Measurements from ENCODE around the gene TPP2. TPM values are rescaled to one million over a fixed set of nuclear protein-coding genes. Genes with fewer than 3 reads are reported as not detected.

TPP2 gene
- total RNA-seq, 4 donors from 2014 or later = 77.3 to 229 (median 99.1) TPM

GRCh38 chr13:102667911-102668310 is 71.1 kb downstream of the TPP2 start:
- Histone ChIP-seq H3K4me1 (peaks cover 0 to 9% of the 10 kb centered on the region in 2 donors), H3K27ac (no peak overlapping the region), H3K9me3 (no peaks in the 10 kb centered on the region), H3K4me3 (replicated peaks in 1 of 3) (no peak overlapping the region), H3K27me3 (no peaks in the 10 kb centered on the region), H3K36me3 (peaks cover 13 to 15% of the 10 kb centered on the region in 2 donors)
- intact Hi-C loops (cut with DNase I) = no loop called here
- TF ChIP-seq CTCF (IDR thresholded peaks at IDR 0.05) (no peak), POLR2A (IDR thresholded peaks at IDR 0.05) (no peak)
- DNase-seq = no peak
- 92 to 98% methylated on average over 4 of the region's 4 CpGs for WGBS, 2 donors

GRCh38 chr13:102670130-102670529 is 73.3 kb downstream of the TPP2 start:
- Histone ChIP-seq H3K4me3 (replicated peaks in 1 of 3) (no peak overlapping the region), H3K27ac (no peak overlapping the region), H3K27me3 (no peaks in the 10 kb centered on the region), H3K9me3 (no peaks in the 10 kb centered on the region), H3K4me1 (peaks cover 0 to 3% of the 10 kb centered on the region in 2 donors), H3K36me3 (peaks cover 19 to 22% of the 10 kb centered on the region in 2 donors)
- 76 to 89% methylated on average over 5 of the region's 5 CpGs for WGBS, 2 donors
- DNase-seq = no peak
- TF ChIP-seq POLR2A (IDR thresholded peaks at IDR 0.05) (no peak), CTCF (IDR thresholded peaks at IDR 0.05) (no peak)
- intact Hi-C loops (cut with DNase I) = loop anchor here (10.0 kb wide), 1 partner anchor 65 kb away; no protein-coding TSS in a partner anchor

GRCh38 chr13:102675115-102675514 is 78.3 kb downstream of the TPP2 start:
- no peak overlapping the region for H3K27ac ChIP-seq
- intact Hi-C loops (cut with DNase I) = loop anchor here (10.0 kb wide), 1 partner anchor 70 kb away; no protein-coding TSS in a partner anchor
- H3K27me3 ChIP-seq = no peaks in the 10 kb centered on the region
- TF ChIP-seq CTCF (IDR thresholded peaks at IDR 0.05) (no peak), POLR2A (IDR thresholded peaks at IDR 0.05) (no peak)
- H3K4me1 ChIP-seq = peaks cover 16 to 20% of the 10 kb centered on the region in 2 donors
- WGBS, 2 donors = 86 to 91% methylated on average over 3 of the region's 3 CpGs
- H3K4me3 ChIP-seq (replicated peaks in 1 of 3) = no peak overlapping the region
- H3K36me3 ChIP-seq = peaks cover 8 to 11% of the 10 kb centered on the region in 2 donors
- DNase-seq = no peak
- no peaks in the 10 kb centered on the region for H3K9me3 ChIP-seq

- H3K4me3 ChIP-seq (replicated peaks in 1 of 3) = no peak overlapping the region
- no peaks in the 10 kb centered on the region for H3K9me3 ChIP-seq
- H3K27me3 ChIP-seq = no peaks in the 10 kb centered on the region
- WGBS, 2 donors = 62 to 70% methylated on average over 4 of the region's 4 CpGs
- H3K36me3 ChIP-seq = peaks cover 8 to 11% of the 10 kb centered on the region in 2 donors
- DNase-seq = peak; percentile 34 to 40
- H3K4me1 ChIP-seq = peaks cover 27 to 30% of the 10 kb centered on the region in 2 donors
- TF ChIP-seq CTCF (IDR thresholded peaks at IDR 0.05) (no peak), POLR2A (IDR thresholded peaks at IDR 0.05) (no peak)
- intact Hi-C loops (cut with DNase I) = loop anchor here (10.0 kb wide), 1 partner anchor 72 kb away; no protein-coding TSS in a partner anchor
- peak overlapping the region in 1 of 3 donors; percentile 72 for H3K27ac ChIP-seq
Observed at GRCh38 chr13:102677122-102677521, 80.3 kb downstream of the TPP2 start.

- Histone ChIP-seq H3K4me3 (replicated peaks in 1 of 3) (no peak overlapping the region), H3K27ac (peak overlapping the region; percentile 57 to 72 (median 58)), H3K9me3 (no peaks in the 10 kb centered on the region), H3K36me3 (peaks cover 6 to 11% of the 10 kb centered on the region in 2 donors), H3K4me1 (peaks cover 27 to 30% of the 10 kb centered on the region in 2 donors), H3K27me3 (no peaks in the 10 kb centered on the region)
- intact Hi-C loops (cut with DNase I) = loop anchor here (10.0 kb wide), 1 partner anchor 74 kb away; no protein-coding TSS in a partner anchor
- TF ChIP-seq POLR2A (IDR thresholded peaks at IDR 0.05) = no peak
- no peak for TF ChIP-seq CTCF (IDR thresholded peaks at IDR 0.05)
- WGBS, 2 donors = 40% methylated on average over 5 of the region's 5 CpGs
- peak; percentile 87 to 88 for DNase-seq
Observed at GRCh38 chr13:102678339-102679107, 81.7 kb downstream of the TPP2 start.

Data from thyroid gland (tissue), 4 donors.